Fibroblast of the aortic adventitia (primary cell): Measurements from ENCODE around the gene LRRC3. TPM values are rescaled to one million over a fixed set of nuclear protein-coding genes. Genes with fewer than 3 reads are reported as not detected.

ENCODE experiments used
- DNase-seq: peaks from one replicate; pipeline ENCODE4 v3.0.0-alpha.2; 2010; ENCODE audit warnings: low read depth
- H3K4me3 ChIP-seq: 2 replicates; pipeline ENCODE4 v1.5.1; 2011; ENCODE audit warnings: low read depth, mild to moderate bottlenecking, control low read depth, low read length, moderate library complexity
- CTCF ChIP-seq: IDR thresholded peaks from 2 replicates; pipeline ENCODE4 v1.5.1; 2011; ENCODE audit warnings: mild to moderate bottlenecking, low read length, control low read depth, inconsistent platforms; ENCODE audit not compliant: insufficient read depth
- total RNA-seq: library from RNA; depleted of rRNA; stranded (reverse); fragments of >200 nt; gene quantifications from 2 replicates; pipeline ENCODE4 v1.2.3, GENCODE V29; 2012; ENCODE audit warnings: low replicate concordance

Gene LRRC3
- total RNA-seq, 1 donor: 0.45 TPM

- no peak for DNase-seq
- no peak for TF ChIP-seq CTCF
- no peak overlapping the region for H3K4me3 ChIP-seq
Observed at GRCh38 chr21:44459712-44460440, 4.6 kb downstream of the LRRC3 start.

- no peak for DNase-seq
- no peak overlapping the region for H3K4me3 ChIP-seq
- no peak for TF ChIP-seq CTCF
Observed at GRCh38 chr21:44460441-44460755, 5.1 kb downstream of the LRRC3 start.

GRCh38 chr21:44461005-44461404 is 5.7 kb downstream of the LRRC3 start:
- no peak for TF ChIP-seq CTCF
- no peak overlapping the region for H3K4me3 ChIP-seq
- no peak for DNase-seq

GRCh38 chr21:44461464-44462001 is 6.2 kb downstream of the LRRC3 start:
- no peak overlapping the region for H3K4me3 ChIP-seq
- TF ChIP-seq CTCF: peak; percentile 5
- DNase-seq: no peak

GRCh38 chr21:44462086-44462833 is 7.0 kb downstream of the LRRC3 start:
- TF ChIP-seq CTCF: no peak
- no peak for DNase-seq

GRCh38 chr21:44462834-44463200 is 7.5 kb downstream of the LRRC3 start:
- no peak overlapping the region for H3K4me3 ChIP-seq
- DNase-seq: no peak
- no peak for TF ChIP-seq CTCF

More at GRCh38 chr21:44462086-44462833, 7.0 kb downstream of the LRRC3 start:
- H3K4me3 ChIP-seq: no peak overlapping the region
